Measurements from ENCODE around the gene RYR1. TPM values are rescaled to one million over a fixed set of nuclear protein-coding genes. Genes with fewer than 3 reads are reported as not detected.
"Not testable (repeated sequence)": the region's sequence is repeated elsewhere in the genome, so short reads cannot be mapped to it uniquely, and the experiment has no call there.

Gene RYR1
- total RNA-seq, 4 donors from 2014 or later: 0.54 to 1.6 (median 0.61) TPM

- Histone ChIP-seq H3K36me3 (no peaks in the 10 kb centered on the region), H3K27me3 (no peaks in the 10 kb centered on the region), H3K4me3 (replicated peaks in 1 of 3) (no peak overlapping the region), H3K9me3 (no peaks in the 10 kb centered on the region), H3K4me1 (no peaks in the 10 kb centered on the region), H3K27ac (no peak overlapping the region)
- intact Hi-C loops (cut with DNase I): no loop called here
- TF ChIP-seq POLR2A (IDR thresholded peaks at IDR 0.05): no peak
- no peak for TF ChIP-seq CTCF (IDR thresholded peaks at IDR 0.05)
- DNase-seq: no peak
- WGBS, 2 donors: 92 to 100% methylated on average over 2 of the region's 2 CpGs
Observed at GRCh38 chr19:38509027-38509426, 75.5 kb downstream of the RYR1 start.

GRCh38 chr19:38511074-38511708 lies 77.7 kb downstream of the RYR1 start:
- H3K27me3 ChIP-seq: no peaks in the 10 kb centered on the region
- 61 to 79% methylated on average over 10 of the region's 10 CpGs for WGBS, 2 donors
- H3K4me3 ChIP-seq (replicated peaks in 1 of 3): no peak overlapping the region
- H3K4me1 ChIP-seq: no peaks in the 10 kb centered on the region
- no peak overlapping the region for H3K27ac ChIP-seq
- DNase-seq: no peak
- intact Hi-C loops (cut with DNase I): no loop called here
- no peaks in the 10 kb centered on the region for H3K36me3 ChIP-seq
- no peaks in the 10 kb centered on the region for H3K9me3 ChIP-seq
- TF ChIP-seq CTCF (IDR thresholded peaks at IDR 0.05): no peak
- TF ChIP-seq POLR2A (IDR thresholded peaks at IDR 0.05): no peak

- Histone ChIP-seq H3K4me1 (no peaks in the 10 kb centered on the region), H3K27ac (no peak overlapping the region), H3K36me3 (no peaks in the 10 kb centered on the region), H3K9me3 (no peaks in the 10 kb centered on the region), H3K27me3 (no peaks in the 10 kb centered on the region), H3K4me3 (replicated peaks in 1 of 3) (no peak overlapping the region)
- no peak for DNase-seq
- WGBS, 2 donors: 91 to 94% methylated on average over 14 to 19 of the region's 19 CpGs
- intact Hi-C loops (cut with DNase I): no loop called here
- TF ChIP-seq POLR2A (IDR thresholded peaks at IDR 0.05) (no peak), CTCF (IDR thresholded peaks at IDR 0.05) (no peak)
Observed at GRCh38 chr19:38512277-38512676, 78.8 kb downstream of the RYR1 start.

- H3K36me3 ChIP-seq; H3K9me3 ChIP-seq; DNase-seq; H3K4me1 ChIP-seq; H3K27me3 ChIP-seq; H3K27ac ChIP-seq; intact Hi-C loops (cut with DNase I); H3K4me3 ChIP-seq (replicated peaks in 1 of 3): not testable (repeated sequence)
- 85 to 95% methylated on average over 6 of the region's 6 CpGs for WGBS, 2 donors
Observed at GRCh38 chr19:38513156-38513555, 79.7 kb downstream of the RYR1 start.

- no peaks in the 10 kb centered on the region for H3K36me3 ChIP-seq
- DNase-seq: no peak
- 84 to 86% methylated on average over 3 of the region's 3 CpGs for WGBS, 2 donors
- TF ChIP-seq POLR2A (IDR thresholded peaks at IDR 0.05) (no peak), CTCF (IDR thresholded peaks at IDR 0.05) (no peak)
- H3K27ac ChIP-seq: no peak overlapping the region
- no peaks in the 10 kb centered on the region for H3K27me3 ChIP-seq
- no peaks in the 10 kb centered on the region for H3K4me1 ChIP-seq
- no peaks in the 10 kb centered on the region for H3K9me3 ChIP-seq
- H3K4me3 ChIP-seq (replicated peaks in 1 of 3): no peak overlapping the region
- intact Hi-C loops (cut with DNase I): no loop called here
Observed at GRCh38 chr19:38513762-38514167, 80.3 kb downstream of the RYR1 start.

Measured in thyroid gland (tissue), 4 donors.